Activated CD8-positive, alpha-beta T cell treated with anti-CD3 and anti-CD28 coated beads for 36 hours (primary cell): ENCODE data around the gene CERS6. TPM values are rescaled to one million over a fixed set of nuclear protein-coding genes. Genes with fewer than 3 reads are reported as not detected.

ENCODE experiments used
- ATAC-seq: fragments of 200-7000 bp; cut with Tn5 transposase; one replicate; pipeline ENCODE4 v1.10.0; 2021; ENCODE audit warnings: mild to moderate bottlenecking, moderate library complexity
- CTCF ChIA-PET: fragments of 350-600 bp; sonication (Branson Sonifier 250); formaldehyde crosslinking; loops from one replicate; lab custom pipeline; 2021; ENCODE audit warnings: antibody characterized with exemption; lab: Charles Lee
- POLR2A ChIA-PET: fragments of 350-600 bp; sonication (Branson Sonifier 250); formaldehyde crosslinking; loops from one replicate; lab custom pipeline; 2021; ENCODE audit warnings: antibody characterized with exemption; lab: Charles Lee
- DNase-seq: peaks from one replicate; pipeline ENCODE4 v3.0.0-alpha.2; 2020
- H3K27ac Mint-ChIP-seq: one replicate; pipeline ENCODE4 v1.8.0; 2021; ENCODE audit warnings: mild to moderate bottlenecking, mixed read lengths
- H3K27me3 Mint-ChIP-seq: one replicate; pipeline ENCODE4 v1.8.0; 2021; ENCODE audit warnings: mixed read lengths
- H3K36me3 Mint-ChIP-seq: one replicate; pipeline ENCODE4 v1.8.0; 2021; ENCODE audit warnings: low read depth, mixed read lengths
- H3K4me1 Mint-ChIP-seq: one replicate; pipeline ENCODE4 v1.8.0; 2021; ENCODE audit warnings: low read depth, mixed read lengths
- H3K4me3 Mint-ChIP-seq: one replicate; pipeline ENCODE4 v1.8.0; 2021; ENCODE audit warnings: mild to moderate bottlenecking, moderate library complexity, mixed read lengths
- H3K9me3 Mint-ChIP-seq: one replicate; pipeline ENCODE4 v1.8.0; 2021; ENCODE audit warnings: mixed read lengths
- CTCF ChIP-seq: fragments of 200-600 bp; IDR thresholded peaks from one replicate; pipeline ENCODE4 v1.8.0; 2022; ENCODE audit warnings: antibody characterized with exemption, mild to moderate bottlenecking
- intact Hi-C: fragments of 100-400 bp; cut with micrococcal nuclease; formaldehyde crosslinking; loops from one replicate; pipeline ENCODE4 v1.10.0; 2022
- total RNA-seq, 2 experiments: library from RNA; stranded (reverse); gene quantifications; one replicate each; pipeline ENCODE4 v1.2.3, GENCODE V29; 2021

Gene CERS6
- total RNA-seq, 2 experiments from 2014 or later, result 15.4 to 16.1 TPM

- ATAC-seq (no peak), DNase-seq (no peak)
- Mint-ChIP-seq H3K4me1 (peaks cover 43% of the 10 kb centered on the region), H3K4me3 (no peak overlapping the region), H3K9me3 (no peaks in the 10 kb centered on the region), H3K27ac (no peak overlapping the region), H3K36me3 (no peaks in the 10 kb centered on the region), H3K27me3 (no peaks in the 10 kb centered on the region)
- intact Hi-C loops, result no loop called here
- CTCF ChIA-PET, result no interaction called here
- POLR2A ChIA-PET, result no interaction called here
- TF ChIP-seq CTCF, result no peak
These were observed 26.1 kb upstream of the CERS6 start for GRCh38 chr2:168429988-168430387.

GRCh38 chr2:168430431-168430830 is 25.6 kb upstream of the CERS6 start:
- Mint-ChIP-seq H3K27ac (no peak overlapping the region), H3K36me3 (no peaks in the 10 kb centered on the region), H3K9me3 (no peaks in the 10 kb centered on the region), H3K27me3 (no peaks in the 10 kb centered on the region), H3K4me1 (peaks cover 47% of the 10 kb centered on the region), H3K4me3 (no peak overlapping the region)
- ATAC-seq (no peak), DNase-seq (no peak)
- TF ChIP-seq CTCF, result no peak
- intact Hi-C loops, result no loop called here
- ChIA-PET POLR2A (no interaction called here), CTCF (no interaction called here)

- DNase-seq (no peak), ATAC-seq (no peak)
- intact Hi-C loops, result no loop called here
- Mint-ChIP-seq H3K9me3 (no peaks in the 10 kb centered on the region), H3K4me3 (no peak overlapping the region), H3K27me3 (no peaks in the 10 kb centered on the region), H3K27ac (no peak overlapping the region), H3K4me1 (peaks cover 50% of the 10 kb centered on the region), H3K36me3 (no peaks in the 10 kb centered on the region)
- POLR2A ChIA-PET, result interaction anchor here (1.0 to 1.2 kb wide), 3 partner anchors 13 to 59 kb away, joined by 3 read pairs; no protein-coding TSS in a partner anchor
- no peak for TF ChIP-seq CTCF
- CTCF ChIA-PET, result interaction anchor here (1.2 kb wide), 1 partner anchor 20 kb away, joined by 3 read pairs; no protein-coding TSS in a partner anchor
These were observed 24.6 kb upstream of the CERS6 start for GRCh38 chr2:168431301-168432024.

GRCh38 chr2:168432100-168432499 is 24.0 kb upstream of the CERS6 start:
- ChIA-PET POLR2A (interaction anchor here (0.6 to 1.2 kb wide), 5 partner anchors 12 to 319 kb away, joined by 3 to 4 read pairs (median 3); no protein-coding TSS in a partner anchor), CTCF (interaction anchor here (1.1 to 1.3 kb wide), 3 partner anchors 19 to 58 kb away, joined by 3 to 6 read pairs (median 3); no protein-coding TSS in a partner anchor)
- Mint-ChIP-seq H3K36me3 (no peaks in the 10 kb centered on the region), H3K27me3 (no peaks in the 10 kb centered on the region), H3K4me3 (no peak overlapping the region), H3K9me3 (no peaks in the 10 kb centered on the region), H3K27ac (no peak overlapping the region), H3K4me1 (peaks cover 46% of the 10 kb centered on the region)
- TF ChIP-seq CTCF, result no peak
- DNase-seq (no peak), ATAC-seq (no peak)
- intact Hi-C loops, result no loop called here

- H3K4me1 Mint-ChIP-seq, result peaks cover 46% of the 10 kb centered on the region
- H3K36me3 Mint-ChIP-seq, result no peaks in the 10 kb centered on the region
- peak overlapping the region; percentile 74 for H3K27ac Mint-ChIP-seq
- ChIA-PET CTCF (interaction anchor here (1.1 to 2.0 kb wide), 4 partner anchors 10 to 58 kb away, joined by 3 to 6 read pairs (median 4); no protein-coding TSS in a partner anchor), POLR2A (interaction anchor here (0.6 to 1.2 kb wide), 5 partner anchors 12 to 319 kb away, joined by 3 to 4 read pairs (median 3); no protein-coding TSS in a partner anchor)
- H3K4me3 Mint-ChIP-seq, result peak overlapping the region; percentile 32
- peak; percentile 67 for ATAC-seq
- intact Hi-C loops, result no loop called here
- H3K27me3 Mint-ChIP-seq, result no peaks in the 10 kb centered on the region
- no peaks in the 10 kb centered on the region for H3K9me3 Mint-ChIP-seq
- peak; percentile 55 for DNase-seq
- no peak for TF ChIP-seq CTCF
These were observed 23.4 kb upstream of the CERS6 start for GRCh38 chr2:168432565-168433186.
